Activated CD4-positive, alpha-beta T cell treated with anti-CD3 and anti-CD28 coated beads, Interleukin-2, amount 10 ng/mL, durations not matched to agents 7 days and 5 days (primary cell): ENCODE data around the gene TFF3. TPM values are rescaled to one million over a fixed set of nuclear protein-coding genes. Genes with fewer than 3 reads are reported as not detected.

Experiments used
- CTCF ChIA-PET: fragments of 350-600 bp; sonication (Branson Sonifier 250); formaldehyde crosslinking; loops from one replicate; lab custom pipeline; 2021; ENCODE audit warnings: antibody characterized with exemption; lab: Charles Lee
- POLR2A ChIA-PET: fragments of 350-600 bp; sonication (Branson Sonifier 250); formaldehyde crosslinking; loops from one replicate; lab custom pipeline; 2021; ENCODE audit warnings: antibody characterized with exemption; lab: Charles Lee
- DNase-seq: peaks from one replicate; pipeline ENCODE4 v3.0.0-alpha.2; 2020
- H3K27ac Mint-ChIP-seq: one replicate; pipeline ENCODE4 v1.8.0; 2021; ENCODE audit warnings: mild to moderate bottlenecking, moderate library complexity, mixed read lengths
- H3K27me3 Mint-ChIP-seq: one replicate; pipeline ENCODE4 v1.8.0; 2021; ENCODE audit warnings: mixed read lengths
- H3K36me3 Mint-ChIP-seq: one replicate; pipeline ENCODE4 v1.8.0; 2021; ENCODE audit warnings: low read depth, mixed read lengths
- H3K4me1 Mint-ChIP-seq: one replicate; pipeline ENCODE4 v1.8.0; 2021; ENCODE audit warnings: mixed read lengths
- H3K4me3 Mint-ChIP-seq: one replicate; pipeline ENCODE4 v1.8.0; 2021; ENCODE audit warnings: mild to moderate bottlenecking, moderate library complexity, mixed read lengths
- H3K9me3 Mint-ChIP-seq: one replicate; pipeline ENCODE4 v1.8.0; 2021; ENCODE audit warnings: mixed read lengths
- total RNA-seq, 2 experiments: library from RNA; stranded (reverse); gene quantifications; one replicate each; pipeline ENCODE4 v1.2.3, GENCODE V29; 2021

Gene TFF3
- total RNA-seq, 2 experiments from 2014 or later = not detected

DNA sequence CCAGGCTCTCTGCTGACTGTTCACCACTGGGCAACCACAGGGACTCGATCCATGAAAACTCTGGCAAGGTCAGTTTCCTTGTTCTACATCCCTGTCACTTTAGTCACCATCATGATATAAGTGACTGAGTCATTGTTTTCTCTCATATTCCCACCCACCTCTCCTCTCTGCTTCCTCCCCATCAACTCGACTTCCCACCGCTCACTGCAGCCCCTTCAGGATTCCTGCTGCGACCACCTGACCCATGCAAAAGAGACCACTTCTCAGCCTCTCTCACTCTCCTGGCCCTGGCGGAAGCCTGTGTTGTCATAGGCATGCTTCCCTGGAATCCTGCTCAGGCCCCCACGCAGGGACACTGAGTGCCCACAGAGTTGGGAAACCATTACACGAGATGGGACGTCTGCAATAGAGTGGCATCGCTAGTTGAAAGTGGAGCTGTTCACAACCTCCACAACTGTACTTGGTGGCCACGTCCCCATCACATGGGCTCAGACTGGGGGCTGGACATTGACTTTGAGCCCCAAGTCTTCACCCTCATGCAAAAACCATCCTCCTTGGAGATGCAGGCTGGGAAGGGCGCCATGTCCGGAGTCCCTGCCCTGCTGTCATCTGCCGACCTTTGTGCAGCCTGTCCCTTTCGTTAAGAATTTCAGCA is 37.4 kb upstream of the TFF3 start:
- ChIA-PET POLR2A (no interaction called here), CTCF (interaction anchor here (0.9 to 1.5 kb wide), 3 partner anchors 10 to 42 kb away, joined by 3 to 4 read pairs (median 3); no protein-coding TSS in a partner anchor)
- Mint-ChIP-seq H3K4me1 (peaks cover 2% of the 10 kb centered on the region), H3K27me3 (peaks cover 5% of the 10 kb centered on the region), H3K4me3 (no peak overlapping the region), H3K27ac (no peak overlapping the region), H3K9me3 (peaks cover 22% of the 10 kb centered on the region), H3K36me3 (peaks cover 3% of the 10 kb centered on the region)
- no peak for DNase-seq

DNA sequence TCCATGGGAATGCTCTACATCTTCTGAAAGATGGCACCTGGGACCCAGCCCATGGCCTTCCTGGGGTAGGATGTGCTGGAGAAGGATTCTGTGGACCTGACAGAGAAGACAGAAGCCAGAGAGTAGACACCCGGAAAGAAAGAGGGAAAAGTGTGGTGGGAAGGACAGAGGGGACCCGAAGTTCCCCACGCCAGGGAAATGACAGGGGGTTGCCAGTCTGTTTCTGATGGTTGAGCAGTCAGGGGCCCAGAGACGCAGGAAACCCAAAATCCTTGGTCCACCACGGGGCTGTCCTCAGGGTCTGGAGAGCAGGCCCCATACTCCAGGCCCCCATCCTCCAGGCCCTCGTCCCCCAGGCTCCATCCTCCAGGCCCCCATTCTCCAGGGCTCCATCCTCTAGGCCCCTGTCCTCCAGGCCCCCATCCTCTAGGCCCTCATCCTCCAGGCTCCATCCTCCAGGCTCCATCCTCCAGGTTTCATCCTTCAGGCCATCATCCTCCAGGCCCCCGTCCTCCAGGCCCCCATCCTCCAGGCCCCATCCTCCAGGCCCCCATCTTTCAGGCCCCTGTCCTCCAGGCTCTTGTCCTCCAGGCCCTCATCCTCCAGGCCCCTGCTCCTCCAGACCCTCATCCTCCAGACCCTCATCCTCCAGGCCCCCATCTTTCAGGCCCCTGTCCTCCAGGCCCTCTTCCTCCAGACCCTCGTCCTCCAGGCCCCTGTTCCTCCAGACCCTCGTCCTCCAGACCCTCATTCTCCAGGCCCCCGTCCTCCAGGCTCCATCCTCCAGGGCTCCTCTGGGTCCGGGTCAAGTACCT is 36.6 kb upstream of the TFF3 start:
- DNase-seq = no peak
- peaks cover 16% of the 10 kb centered on the region for H3K9me3 Mint-ChIP-seq
- H3K36me3 Mint-ChIP-seq = peaks cover 3% of the 10 kb centered on the region
- POLR2A ChIA-PET = no interaction called here
- no peaks in the 10 kb centered on the region for H3K4me1 Mint-ChIP-seq
- peaks cover 5% of the 10 kb centered on the region for H3K27me3 Mint-ChIP-seq
- no peak overlapping the region for H3K27ac Mint-ChIP-seq
- no peak overlapping the region for H3K4me3 Mint-ChIP-seq
- CTCF ChIA-PET = interaction anchor here (1.5 kb wide), 1 partner anchor 41 kb away, joined by 3 read pairs; no protein-coding TSS in a partner anchor

DNA sequence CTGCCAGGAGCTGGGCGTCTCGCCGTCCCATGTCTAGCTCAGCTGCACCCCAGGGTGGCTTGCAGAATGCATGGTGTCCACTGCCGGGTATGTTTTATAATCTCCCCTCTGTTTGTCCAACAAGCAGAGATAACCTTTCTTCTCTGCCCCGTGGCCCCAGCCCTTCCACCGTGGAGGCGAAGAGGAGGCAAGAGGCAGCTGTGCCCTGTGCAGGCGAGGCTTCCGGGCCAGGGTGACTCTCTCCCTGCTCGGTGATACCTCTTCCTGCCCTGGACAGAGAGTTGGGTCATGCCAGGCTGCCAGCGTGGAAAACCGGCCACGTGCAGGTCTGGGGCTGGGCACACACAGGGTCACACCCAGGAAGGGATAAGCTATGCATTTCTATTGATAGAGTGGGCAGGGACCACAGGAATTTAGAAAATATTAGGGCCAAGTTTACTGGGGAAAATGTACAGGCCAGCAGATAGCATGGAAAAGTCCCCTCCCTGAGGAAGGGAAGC is 35.8 kb upstream of the TFF3 start, which contains the start of gene TFF2:
Gene TFF2, minus strand, starts transcription at position 68 of the 500 bp plus-strand sequence. Its CDS starts 37 bp downstream, at position 31.
- peaks cover 3% of the 10 kb centered on the region for H3K36me3 Mint-ChIP-seq
- no peak within 1 kb of the TSS for H3K27ac Mint-ChIP-seq
- peaks cover 5% of the 10 kb centered on the region for H3K27me3 Mint-ChIP-seq
- DNase-seq = no peak
- peaks cover 15% of the 10 kb centered on the region for H3K9me3 Mint-ChIP-seq
- H3K4me1 Mint-ChIP-seq = no peaks in the 10 kb centered on the region
- H3K4me3 Mint-ChIP-seq = no peak within 1 kb of the TSS
- POLR2A ChIA-PET = no interaction called here
- CTCF ChIA-PET = no interaction called here

DNA sequence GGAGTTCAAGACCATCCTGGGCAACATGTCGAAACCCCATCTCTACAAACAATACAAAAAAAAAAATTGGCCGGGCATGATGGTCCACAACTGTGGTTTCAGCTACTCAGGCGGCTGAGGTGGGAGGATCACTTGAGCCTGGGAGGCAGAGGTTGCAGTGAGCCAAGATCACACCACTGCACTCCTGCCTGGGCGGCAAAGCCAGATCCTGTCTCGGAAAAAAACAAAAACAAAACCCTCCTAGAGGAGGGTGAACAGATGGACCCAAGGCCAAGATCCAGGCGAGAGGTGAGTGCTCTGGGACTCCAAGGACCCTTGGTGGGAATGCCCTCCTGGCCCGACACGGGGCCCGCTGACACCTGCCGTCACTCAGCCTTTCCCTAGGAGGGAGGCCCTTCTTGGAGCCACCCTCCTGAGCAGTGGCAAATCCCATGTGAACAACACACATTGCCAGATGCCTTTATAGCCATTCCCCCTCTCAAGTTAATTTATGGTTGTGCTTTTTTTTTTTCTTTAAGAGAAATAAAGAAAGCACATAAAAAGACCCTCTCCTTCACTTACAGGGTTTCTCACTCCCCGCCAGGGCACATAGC is 35.2 kb upstream of the TFF3 start:
- ChIA-PET CTCF (interaction anchor here (0.6 kb wide), 2 partner anchors 48 to 81 kb away, joined by 3 read pairs; no protein-coding TSS in a partner anchor), POLR2A (no interaction called here)
- Mint-ChIP-seq H3K9me3 (peaks cover 11% of the 10 kb centered on the region), H3K4me1 (no peaks in the 10 kb centered on the region), H3K27me3 (peaks cover under 1% of the 10 kb centered on the region), H3K27ac (no peak overlapping the region), H3K4me3 (no peak overlapping the region), H3K36me3 (no peaks in the 10 kb centered on the region)
- DNase-seq = no peak

DNA sequence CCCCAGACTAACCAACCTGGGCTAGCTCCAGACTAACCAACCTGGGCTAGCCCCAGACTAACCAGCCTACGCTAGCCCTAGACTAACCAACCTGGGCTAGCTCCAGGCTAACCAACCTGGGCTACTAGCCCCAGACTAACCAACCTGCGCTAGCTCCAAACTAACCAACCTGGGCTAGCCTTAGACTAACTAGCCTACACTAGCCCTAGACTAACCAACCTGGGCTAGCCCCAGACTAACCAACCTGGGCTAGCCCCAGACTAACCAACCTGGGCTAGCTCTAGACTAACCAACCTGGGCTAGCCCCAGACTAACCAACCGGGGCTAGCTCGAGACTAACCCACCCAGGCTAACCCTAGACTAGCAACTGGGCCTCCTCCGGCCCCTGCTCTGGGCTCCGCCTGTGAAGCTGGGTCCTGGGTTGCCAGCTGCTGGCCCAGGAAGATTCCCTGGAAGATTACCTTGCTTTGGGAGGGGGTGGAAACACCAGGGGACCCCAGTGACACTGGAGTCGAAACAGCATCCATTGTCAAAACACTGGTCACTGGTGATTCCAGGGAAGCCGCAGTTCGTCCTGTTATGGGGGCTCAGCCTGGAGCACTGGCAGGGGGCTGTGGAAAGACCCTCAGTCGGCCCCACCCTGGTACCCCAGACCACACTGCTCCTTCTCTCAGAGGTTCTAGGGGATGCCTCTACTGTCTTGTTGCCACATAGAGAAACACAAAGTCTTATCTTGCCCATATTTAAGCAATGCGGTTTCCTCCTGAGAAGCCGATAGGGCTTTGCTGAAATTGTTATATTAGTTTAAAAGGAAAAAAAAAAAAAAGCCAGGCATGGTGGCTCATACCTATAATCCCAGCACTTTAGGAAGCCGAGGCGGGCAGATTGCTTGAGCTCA is 34.5 kb upstream of the TFF3 start:
- no peak overlapping the region for H3K27ac Mint-ChIP-seq
- H3K36me3 Mint-ChIP-seq = no peaks in the 10 kb centered on the region
- H3K4me3 Mint-ChIP-seq = no peak overlapping the region
- CTCF ChIA-PET = interaction anchor here (0.6 to 1.2 kb wide), 3 partner anchors 33 to 82 kb away, joined by 3 read pairs; no protein-coding TSS in a partner anchor
- H3K27me3 Mint-ChIP-seq = no peaks in the 10 kb centered on the region
- peaks cover 8% of the 10 kb centered on the region for H3K9me3 Mint-ChIP-seq
- H3K4me1 Mint-ChIP-seq = no peaks in the 10 kb centered on the region
- POLR2A ChIA-PET = no interaction called here
- no peak for DNase-seq

DNA sequence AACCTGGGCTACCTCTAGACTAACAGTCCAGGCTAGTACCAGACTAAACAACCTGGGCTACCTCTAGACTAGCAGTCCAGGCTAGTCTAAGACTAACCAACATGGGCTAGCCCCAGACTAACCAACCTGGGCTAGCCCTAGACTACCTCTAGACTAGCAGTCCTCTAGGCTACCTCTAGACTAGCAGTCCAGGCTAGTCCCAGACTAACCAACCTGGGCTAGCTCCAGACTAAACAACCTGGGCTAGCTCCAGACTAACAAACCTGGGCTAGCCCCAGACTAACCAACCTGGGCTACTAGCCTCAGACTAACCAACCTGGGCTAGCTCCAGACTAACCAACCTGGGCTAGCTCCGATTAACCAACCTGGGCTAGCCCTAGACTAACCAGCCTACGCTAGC is 33.6 kb upstream of the TFF3 start:
- POLR2A ChIA-PET = no interaction called here
- Mint-ChIP-seq H3K4me3 (no peak overlapping the region), H3K27ac (no peak overlapping the region), H3K27me3 (no peaks in the 10 kb centered on the region), H3K4me1 (no peaks in the 10 kb centered on the region), H3K9me3 (peaks cover 5% of the 10 kb centered on the region), H3K36me3 (no peaks in the 10 kb centered on the region)
- DNase-seq = no peak
- CTCF ChIA-PET = interaction anchor here (1.2 kb wide), 1 partner anchor 34 kb away, joined by 3 read pairs; no protein-coding TSS in a partner anchor

DNA sequence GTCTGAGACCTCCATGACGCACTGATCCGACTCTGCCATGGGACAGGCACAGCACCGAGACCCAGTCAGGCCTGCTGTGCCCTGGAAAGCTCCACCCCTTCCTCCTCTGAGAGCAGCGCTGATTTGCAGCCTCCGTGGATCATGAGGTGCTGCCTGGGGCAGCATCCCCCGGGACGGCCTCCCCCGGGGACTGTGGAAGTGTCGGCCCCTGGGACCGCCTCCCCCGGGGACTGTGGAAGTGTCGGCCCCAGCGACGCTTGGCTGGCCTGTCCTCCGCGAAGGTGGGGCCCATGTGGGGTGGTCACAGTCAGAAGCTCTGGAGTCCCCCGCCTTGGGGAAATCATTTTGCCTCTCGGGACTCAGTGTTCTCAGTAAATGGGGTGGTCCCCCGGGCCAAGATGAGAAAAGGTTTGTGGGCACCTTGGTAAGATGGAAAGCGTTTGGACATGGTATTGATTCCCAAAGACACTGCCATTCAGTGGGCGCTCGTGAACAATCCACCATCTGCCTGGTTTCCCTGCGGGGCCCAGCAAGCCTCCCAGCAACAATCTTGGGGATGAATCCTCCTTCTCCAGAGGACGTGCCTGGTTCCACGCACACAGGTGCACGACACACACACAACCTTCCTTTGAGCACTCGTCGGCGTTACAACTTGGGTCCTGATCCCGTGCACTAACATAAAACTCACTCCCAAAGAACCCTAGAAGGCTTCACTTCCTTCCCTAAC is 32.6 kb upstream of the TFF3 start:
- no peak overlapping the region for H3K4me3 Mint-ChIP-seq
- H3K27me3 Mint-ChIP-seq = no peaks in the 10 kb centered on the region
- ChIA-PET POLR2A (no interaction called here), CTCF (no interaction called here)
- no peaks in the 10 kb centered on the region for H3K4me1 Mint-ChIP-seq
- no peaks in the 10 kb centered on the region for H3K9me3 Mint-ChIP-seq
- H3K36me3 Mint-ChIP-seq = no peaks in the 10 kb centered on the region
- H3K27ac Mint-ChIP-seq = no peak overlapping the region
- no peak for DNase-seq

DNA sequence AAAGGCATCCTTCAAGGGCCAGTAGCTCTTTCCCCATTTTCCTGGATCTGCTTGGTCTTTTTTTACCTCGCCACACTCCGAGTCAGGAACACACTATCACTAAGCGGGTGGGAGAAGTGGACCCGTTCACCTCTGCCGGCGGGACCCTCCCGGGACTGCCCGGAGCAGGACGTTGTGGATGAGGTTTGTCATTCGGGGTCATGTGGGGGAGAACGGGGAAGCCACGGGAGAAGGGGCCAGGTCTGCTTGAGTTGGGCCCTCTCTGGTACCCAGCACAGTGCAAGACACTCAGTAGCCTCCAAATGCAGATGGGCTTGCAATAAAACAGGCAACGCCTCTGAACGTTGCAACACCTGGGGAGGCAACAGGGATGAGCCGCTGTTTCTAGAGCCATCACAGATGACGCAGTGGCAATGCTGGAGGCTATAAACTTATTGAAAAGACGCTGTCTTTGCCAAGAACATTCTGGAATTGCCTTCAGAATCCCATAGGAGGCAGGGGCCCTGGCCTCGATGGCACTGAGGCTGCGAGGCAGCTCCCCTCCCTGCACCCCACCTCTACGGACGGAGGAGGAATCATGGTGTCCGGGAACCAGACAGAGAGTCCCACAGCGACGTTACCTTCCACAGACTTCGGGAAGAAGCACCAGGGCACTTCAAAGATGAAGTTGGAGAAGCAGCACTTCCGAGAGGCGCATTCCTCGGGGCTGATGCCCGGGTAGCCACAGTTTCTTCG is 31.8 kb upstream of the TFF3 start:
- H3K9me3 Mint-ChIP-seq = no peaks in the 10 kb centered on the region
- H3K27me3 Mint-ChIP-seq = no peaks in the 10 kb centered on the region
- DNase-seq = no peak
- no peak overlapping the region for H3K27ac Mint-ChIP-seq
- H3K36me3 Mint-ChIP-seq = no peaks in the 10 kb centered on the region
- POLR2A ChIA-PET = no interaction called here
- no peak overlapping the region for H3K4me3 Mint-ChIP-seq
- no peaks in the 10 kb centered on the region for H3K4me1 Mint-ChIP-seq
- CTCF ChIA-PET = interaction anchor here (1.6 kb wide), 1 partner anchor 57 kb away, joined by 3 read pairs; the partner anchor contains the start of gene UBASH3A

DNA sequence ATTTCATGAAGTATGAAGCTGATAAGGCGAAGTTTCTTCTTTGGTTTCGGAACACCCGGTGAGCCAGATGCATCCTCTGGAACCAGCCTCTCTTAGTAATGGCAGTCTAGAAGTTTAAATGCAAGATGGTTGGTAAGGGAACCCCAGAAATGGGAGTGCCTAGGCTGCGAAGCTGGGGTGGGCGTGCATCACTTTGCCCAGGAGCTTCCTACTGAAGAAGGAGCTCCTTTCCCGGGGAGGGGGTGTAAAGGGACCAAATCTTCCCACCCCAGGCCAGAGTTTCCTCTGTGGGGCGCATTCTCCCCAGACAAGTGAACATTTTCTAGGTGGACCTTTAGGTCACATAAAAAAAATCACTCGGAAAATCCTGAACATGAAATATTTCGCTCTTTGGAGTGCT is 31.2 kb upstream of the TFF3 start:
- no peaks in the 10 kb centered on the region for H3K27me3 Mint-ChIP-seq
- ChIA-PET CTCF (interaction anchor here (1.6 kb wide), 1 partner anchor 58 kb away, joined by 3 read pairs; the partner anchor contains the start of gene UBASH3A), POLR2A (no interaction called here)
- no peaks in the 10 kb centered on the region for H3K4me1 Mint-ChIP-seq
- H3K4me3 Mint-ChIP-seq = no peak overlapping the region
- no peaks in the 10 kb centered on the region for H3K36me3 Mint-ChIP-seq
- no peaks in the 10 kb centered on the region for H3K9me3 Mint-ChIP-seq
- no peak for DNase-seq
- H3K27ac Mint-ChIP-seq = no peak overlapping the region

DNA sequence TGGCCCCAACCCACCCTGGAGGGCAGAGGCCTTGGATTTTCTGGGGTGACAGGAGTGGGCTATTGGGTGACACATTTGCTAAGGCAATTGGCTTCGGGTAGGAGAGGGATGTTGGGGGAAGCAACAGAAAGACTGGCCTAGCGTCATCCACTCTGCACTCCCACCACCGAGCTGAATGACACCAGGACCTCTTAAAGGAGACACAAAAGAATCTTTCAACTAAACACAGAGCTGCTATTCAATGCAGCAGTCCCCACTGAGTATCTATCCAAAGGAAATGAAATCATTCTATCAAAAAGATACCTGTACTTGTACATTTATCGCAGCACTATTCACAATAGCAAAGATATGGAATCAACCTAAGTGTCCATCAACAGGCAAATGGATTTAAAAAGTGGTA is 29.4 kb upstream of the TFF3 start:
- no peak for DNase-seq
- ChIA-PET POLR2A (no interaction called here), CTCF (no interaction called here)
- Mint-ChIP-seq H3K27me3 (no peaks in the 10 kb centered on the region), H3K27ac (no peak overlapping the region), H3K4me1 (no peaks in the 10 kb centered on the region), H3K9me3 (no peaks in the 10 kb centered on the region), H3K36me3 (no peaks in the 10 kb centered on the region), H3K4me3 (no peak overlapping the region)

DNA sequence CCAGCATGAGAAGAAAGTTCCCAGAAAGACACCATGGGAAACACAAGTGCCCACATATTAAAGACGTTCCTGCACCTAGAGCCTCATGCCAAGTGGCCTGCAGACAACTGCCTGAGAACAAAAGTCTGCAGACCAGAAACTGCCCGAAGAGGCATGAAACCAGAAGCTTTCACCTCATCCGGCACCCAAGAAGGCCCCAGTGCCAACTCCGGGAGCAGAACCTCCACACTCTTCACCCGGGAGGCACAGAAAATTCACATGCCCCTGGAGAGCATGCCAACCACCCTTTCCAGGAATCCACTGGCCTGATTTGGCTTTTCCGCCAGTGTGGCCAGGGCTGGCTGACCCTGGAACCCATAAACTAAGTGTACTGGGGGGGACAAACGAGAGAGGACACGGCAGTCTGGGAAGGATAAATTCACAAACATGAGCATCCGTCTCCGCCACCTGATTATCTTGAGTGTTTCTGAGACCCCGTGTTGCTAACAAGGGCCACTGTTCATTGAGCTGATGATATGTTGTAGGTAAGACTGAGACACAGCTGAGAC is 28.8 kb upstream of the TFF3 start:
- no peak overlapping the region for H3K27ac Mint-ChIP-seq
- no peaks in the 10 kb centered on the region for H3K27me3 Mint-ChIP-seq
- H3K4me1 Mint-ChIP-seq = no peaks in the 10 kb centered on the region
- CTCF ChIA-PET = no interaction called here
- H3K36me3 Mint-ChIP-seq = no peaks in the 10 kb centered on the region
- POLR2A ChIA-PET = no interaction called here
- H3K9me3 Mint-ChIP-seq = no peaks in the 10 kb centered on the region
- no peak for DNase-seq
- no peak overlapping the region for H3K4me3 Mint-ChIP-seq
